NOMO-1 (cell line): Measurements from ENCODE around the gene TCFL5.

ENCODE experiments used
- DNase-seq, 2 experiments: peaks; one replicate each; lab custom pipeline; 2025; ENCODE audit not compliant: unreplicated experiment in 2 of 2; lab: John Stamatoyannopoulos, UW

The TCFL5 gene

DNA sequence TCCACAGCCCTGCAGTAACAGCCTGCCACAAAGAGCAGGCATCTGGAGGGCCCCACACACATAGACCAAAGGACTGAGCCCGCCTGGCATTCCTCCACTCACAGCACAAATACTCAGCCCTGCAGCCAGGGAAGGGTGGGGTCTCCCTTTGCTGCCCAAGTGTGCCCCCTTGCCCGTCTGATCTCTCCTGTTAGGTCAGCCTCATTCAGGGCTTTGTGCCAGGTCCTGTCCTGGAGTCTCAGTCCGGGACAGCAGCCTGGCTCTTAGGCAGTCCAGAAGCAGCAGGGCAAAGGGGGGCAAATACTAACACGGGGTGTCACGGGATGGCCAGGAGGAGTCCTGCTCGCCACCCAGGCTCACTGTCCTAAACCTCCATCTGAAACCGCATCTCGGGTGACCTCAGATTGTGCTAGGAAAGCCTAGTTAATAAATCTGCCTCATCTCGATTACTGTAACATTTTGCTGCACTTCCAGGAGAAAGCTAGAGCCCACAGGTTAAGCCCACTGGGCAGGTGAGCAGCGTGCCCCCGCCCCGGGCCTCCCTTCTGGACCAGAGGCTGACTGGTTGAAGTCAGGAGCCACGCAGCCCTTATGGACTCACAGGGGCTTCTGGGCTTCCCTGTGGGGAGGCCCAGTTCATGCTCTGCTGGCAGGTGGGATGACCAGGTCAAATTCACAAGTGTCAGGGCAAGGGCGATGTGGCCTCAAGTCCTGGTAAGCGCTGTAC is 60.2 kb downstream of the TCFL5 start:
- no peak for DNase-seq

DNA sequence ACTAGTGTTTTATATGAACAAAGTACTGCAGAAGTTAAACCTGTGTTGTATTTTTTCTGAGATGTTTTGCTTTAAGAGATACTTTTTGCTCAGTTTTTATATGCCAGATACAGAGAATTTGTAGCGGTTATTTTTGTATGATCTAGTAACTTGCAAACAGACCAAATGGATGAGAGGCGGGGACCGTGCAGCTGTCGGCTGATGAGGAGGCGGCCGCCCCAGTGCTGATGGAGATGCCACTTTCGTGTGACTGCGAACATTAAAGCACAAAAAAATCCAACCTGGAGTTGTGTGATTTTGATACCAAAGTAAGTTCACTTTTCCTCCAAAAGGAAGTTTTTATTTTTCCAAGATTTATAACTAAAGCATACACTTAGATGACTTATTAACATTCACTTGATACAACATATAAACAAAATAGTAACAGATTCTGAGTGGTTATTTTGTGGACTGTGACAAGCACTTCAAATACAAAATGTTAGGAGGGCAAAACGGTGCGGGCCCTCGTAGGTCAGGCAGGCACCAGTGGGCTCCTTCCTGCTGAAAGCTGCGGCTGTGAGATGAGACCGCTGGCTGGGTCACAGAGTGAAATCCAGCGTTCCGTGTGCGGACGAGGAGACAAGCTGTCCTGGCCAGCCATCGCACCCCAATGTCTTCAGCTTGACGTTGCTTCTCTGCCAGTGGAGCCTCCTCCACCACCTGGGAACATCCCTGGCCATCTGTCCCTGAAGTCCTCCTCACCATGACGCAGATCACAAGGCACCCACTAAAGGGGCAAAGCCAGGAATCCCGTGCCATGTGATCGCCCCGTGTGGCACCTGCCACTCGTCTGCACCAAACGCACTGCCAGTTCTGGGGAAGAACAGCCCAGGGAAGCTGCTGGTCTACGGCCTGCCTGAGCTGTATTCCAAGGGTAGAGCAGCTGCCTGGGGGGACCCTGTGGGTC is 61.0 kb downstream of the TCFL5 start:
- no peak for DNase-seq

DNA sequence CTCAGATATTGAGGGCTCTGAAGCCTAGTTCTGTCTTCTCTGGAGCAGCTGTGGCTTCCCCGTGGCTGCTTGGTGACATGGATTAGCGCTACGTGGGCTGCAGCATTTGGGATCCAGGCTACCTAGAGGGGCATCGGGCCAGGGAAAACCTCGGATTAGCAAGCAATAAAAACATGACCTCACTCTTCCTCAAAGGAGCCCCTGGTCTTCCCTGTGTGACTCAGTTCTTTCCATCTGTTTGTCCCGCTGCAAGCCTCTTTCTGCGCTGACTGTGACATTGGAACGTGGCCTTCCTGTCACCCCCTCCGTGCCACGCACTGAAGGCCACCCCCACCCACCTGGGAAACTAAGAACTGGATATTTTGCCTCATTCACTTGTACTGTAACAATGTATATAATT is 61.7 kb downstream of the TCFL5 start:
- DNase-seq, result no peak

DNA sequence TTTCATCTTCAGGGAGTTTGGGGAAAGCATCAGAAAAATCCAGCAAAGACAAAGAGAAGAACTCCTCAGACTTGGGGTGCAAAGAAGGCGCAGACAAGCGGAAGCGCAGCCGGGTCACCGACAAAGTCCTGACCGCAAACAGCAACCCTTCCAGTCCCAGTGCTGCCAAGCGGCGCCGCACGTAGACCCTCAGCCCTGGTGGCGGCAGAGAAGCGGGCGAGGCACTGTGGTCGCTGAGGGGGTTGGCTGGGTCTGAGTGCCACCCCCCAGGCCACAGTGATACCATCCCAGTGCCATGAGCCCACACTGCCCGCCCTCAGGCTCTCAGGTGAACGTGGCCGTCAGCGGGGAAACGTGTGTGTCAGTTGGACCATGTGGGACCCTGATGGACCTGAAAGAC is 62.2 kb downstream of the TCFL5 start:
- no peak for DNase-seq

DNA sequence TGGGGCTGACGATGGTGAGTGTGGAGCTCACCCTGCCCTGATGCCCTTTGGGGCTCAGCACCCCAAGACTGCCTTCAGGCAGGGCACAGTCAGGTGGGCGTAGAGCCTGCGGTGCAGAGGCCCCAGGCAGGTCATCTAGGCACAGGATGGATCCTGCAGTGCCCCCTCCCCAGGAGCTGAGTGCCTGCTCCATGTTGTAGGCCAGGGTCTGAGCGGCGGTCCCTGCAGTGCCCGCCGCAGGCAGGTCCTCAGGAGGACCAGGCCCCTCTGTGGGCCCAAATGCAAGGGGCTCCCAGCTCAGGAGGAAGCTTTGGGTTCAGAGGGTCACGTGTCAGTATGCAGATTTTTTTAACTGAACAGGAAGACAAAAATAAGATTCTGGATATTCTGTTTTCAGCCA is 62.6 kb downstream of the TCFL5 start:
- no peak for DNase-seq

DNA sequence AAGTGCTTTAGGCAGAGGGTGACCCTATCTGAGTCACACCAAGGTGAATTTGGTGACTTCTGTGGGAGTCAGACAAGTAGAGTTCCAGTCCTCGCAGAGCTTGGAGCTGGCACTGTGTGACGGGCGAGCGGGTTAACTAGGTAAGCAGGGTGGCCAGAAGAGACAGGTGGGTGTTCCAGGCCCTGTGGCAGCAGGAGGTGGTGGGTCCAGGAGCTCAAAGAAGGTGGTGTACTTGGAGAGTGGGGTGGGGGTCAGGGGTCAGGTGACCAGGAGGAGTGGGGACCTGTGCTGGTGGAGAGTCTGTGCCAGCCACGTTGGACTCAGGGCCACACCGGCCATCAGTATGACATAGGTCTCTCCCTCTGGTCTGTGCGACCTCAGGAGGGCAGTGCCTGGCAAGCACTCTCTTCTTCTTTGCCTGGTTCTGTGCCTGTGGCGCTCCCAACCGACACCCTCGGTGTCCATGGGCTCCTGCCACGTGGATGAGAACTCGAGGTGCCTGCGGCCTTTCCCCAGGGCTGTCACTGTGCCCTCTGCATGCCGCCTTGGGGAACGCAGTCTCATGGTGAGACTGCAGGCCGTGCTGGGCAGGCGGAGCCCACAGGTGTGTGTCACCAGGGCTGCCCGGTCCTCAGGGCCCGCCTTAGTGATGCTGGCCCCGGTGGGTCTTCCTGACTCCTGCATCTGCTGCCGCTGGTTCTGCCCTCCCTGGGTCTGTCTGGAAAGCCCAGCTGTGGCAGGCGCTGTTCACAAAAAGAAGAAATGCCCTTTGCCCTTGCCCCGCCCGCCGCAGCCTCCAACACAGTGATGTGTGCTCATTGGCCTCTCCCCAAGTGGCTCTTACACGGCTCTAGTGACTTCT is 63.7 kb downstream of the TCFL5 start:
- no peak for DNase-seq

- no peak for DNase-seq
These were observed 64.7 kb downstream of the TCFL5 start for GRCh38 chr20:62796699-62797491.

DNA sequence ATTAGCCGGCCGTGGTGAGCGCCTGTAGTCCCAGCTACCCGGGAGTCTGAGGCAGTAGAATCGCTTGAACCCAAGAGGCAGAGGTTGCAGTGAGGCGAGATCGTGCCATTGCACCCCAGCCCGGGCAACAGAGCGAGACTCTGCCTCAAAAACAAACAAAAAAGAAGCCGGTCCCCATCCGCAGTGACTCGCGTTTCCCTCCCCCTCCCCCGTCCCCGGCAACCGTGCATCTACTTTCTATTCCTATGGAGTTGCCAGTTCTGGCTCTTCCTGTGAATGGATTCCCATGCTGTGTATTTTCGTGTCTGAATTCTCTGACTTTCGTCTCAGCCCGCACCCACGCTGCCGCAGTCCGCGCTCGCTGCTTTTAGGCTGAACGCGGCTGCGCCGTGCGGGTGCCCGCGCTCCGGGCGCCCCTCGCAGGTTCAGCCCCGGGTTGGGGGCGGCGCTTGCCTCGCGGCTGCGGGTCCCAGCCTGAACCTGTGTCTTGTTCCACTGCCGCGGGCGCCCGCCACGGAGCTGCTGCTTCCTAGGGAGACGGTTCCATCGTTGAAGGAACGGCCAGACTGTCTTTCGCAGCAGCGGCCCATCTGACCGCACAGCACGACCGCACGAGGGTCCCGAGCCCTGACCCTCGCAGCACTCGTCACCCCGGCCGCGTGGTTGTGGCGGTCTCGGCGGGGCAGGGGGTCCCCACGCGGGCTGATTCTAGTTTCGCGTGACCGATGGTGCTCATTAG is 66.4 kb downstream of the TCFL5 start:
- DNase-seq, result no peak

DNA sequence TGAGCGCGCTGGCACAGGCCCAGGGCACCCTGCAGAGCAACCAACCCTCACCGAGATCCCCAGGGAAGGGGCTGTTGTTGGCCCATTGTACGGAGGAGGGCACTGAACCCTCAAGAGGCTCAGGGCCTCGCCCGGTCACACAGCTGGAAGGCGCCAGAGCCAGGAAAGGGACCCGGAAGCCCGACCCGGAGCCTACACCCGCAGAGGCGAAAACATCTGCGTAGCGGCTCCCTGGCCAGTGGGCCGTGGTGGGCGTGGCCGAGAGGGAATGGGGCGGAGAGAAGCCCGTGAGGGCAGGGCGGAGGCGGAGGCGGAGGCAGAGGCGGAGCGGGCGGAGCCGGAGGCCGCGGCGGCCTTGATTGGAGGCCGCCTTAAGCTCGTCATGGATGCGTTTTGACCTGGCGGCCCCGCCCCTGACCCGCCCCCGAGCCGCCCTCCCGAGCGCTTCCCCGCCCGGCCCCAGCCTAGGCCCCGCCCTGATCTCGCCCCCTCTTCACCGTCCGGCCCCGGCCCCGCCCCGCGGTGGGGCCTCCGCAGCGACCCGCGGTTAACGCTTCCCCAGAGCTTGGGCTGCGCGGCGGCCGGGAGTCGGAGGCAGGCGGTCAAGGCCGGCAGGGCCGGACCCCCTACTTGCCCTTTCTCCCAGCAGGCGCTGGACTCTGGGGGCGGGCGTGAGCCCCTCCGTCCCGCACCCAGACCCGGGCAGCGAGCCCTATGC is 67.5 kb downstream of the TCFL5 start:
- peak; percentile 84 to 96 for DNase-seq

DNA sequence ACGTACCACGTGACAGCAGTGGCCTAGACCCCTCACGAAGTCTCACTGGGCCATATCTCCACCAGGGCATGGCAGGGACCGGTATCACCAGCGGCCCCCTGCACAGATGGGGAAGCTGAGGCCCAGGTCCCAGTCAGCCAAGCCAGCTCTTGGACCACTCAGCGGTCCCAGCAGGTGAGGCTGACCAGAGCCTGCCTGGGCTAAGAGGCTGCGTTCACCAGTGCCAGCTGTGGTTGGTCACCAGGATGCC is 67.9 kb downstream of the TCFL5 start:
- DNase-seq, result no peak

DNA sequence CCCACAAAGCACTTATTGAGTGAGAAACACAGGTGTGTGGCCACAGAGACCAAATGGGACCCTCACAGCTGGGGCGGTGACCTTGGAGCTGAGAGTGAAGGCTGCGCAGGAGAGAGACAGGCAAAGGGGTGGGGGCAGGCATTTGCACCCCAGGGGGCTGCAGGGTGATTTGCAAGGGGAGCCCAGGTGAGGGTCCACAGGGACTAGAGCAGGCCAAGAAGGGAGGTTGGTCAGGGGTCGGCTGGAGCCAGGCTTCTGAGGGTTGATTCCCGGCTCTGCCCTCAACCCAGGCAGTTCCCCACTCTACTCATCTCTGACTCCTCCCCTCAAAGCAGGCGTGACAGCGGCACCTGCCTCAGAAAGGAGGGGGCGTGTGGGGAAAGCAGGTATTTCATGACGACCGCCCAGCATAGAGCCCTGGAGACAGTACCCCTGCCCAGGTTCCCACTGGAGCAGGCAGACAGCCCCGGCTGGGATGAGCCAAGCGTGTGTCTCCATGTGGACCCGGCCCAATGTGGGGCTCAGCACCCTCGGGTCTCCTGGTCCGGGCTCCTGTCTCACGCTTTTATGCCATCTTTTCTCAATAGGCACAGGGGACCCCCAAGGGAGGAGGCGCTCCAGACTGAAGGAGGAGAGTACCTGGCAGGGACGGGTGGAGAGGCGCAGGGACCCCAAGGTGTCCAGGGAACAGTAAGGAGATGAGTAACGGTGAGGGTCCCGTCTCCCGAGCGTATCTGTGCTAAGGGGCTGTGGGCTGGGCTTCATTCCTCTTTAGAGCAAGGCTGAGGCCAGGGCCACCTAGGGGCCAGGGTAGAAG is 68.5 kb downstream of the TCFL5 start:
- no peak for DNase-seq

DNA sequence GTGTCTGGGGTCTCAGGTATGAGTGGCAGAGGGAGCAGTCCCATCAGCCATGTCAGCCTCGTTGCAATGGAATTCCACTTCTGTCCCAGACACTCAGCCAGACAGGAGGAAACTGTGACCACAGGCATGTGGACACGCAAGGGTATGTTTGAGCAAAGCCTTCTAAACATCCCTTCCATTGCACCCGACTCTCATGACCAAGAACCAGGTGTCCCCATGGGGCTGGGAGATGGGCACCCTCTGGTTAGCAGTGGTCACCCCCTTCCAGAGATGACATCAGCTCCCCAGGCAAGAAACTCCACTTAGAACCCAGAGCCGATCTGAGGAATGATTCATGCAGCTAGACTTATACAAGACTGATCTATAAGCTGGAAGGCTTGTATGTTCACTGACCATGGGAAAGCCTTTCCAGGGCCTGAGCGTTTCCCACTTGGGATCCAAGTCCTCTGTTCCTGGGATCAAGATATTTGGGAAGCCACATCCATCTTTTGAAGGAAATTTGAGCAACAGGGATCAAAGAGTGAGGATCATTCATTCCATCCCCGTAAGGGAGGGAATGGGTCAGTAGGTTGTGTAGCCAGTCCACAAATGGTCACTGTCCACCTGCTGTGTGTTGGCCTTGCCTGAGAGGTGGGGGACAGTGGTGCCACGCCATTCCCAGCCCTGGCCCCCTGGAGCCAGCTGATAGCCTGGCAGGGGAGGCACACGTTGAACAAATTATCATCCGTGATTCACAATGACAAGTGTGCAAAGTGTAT is 69.3 kb downstream of the TCFL5 start:
- no peak for DNase-seq

DNA sequence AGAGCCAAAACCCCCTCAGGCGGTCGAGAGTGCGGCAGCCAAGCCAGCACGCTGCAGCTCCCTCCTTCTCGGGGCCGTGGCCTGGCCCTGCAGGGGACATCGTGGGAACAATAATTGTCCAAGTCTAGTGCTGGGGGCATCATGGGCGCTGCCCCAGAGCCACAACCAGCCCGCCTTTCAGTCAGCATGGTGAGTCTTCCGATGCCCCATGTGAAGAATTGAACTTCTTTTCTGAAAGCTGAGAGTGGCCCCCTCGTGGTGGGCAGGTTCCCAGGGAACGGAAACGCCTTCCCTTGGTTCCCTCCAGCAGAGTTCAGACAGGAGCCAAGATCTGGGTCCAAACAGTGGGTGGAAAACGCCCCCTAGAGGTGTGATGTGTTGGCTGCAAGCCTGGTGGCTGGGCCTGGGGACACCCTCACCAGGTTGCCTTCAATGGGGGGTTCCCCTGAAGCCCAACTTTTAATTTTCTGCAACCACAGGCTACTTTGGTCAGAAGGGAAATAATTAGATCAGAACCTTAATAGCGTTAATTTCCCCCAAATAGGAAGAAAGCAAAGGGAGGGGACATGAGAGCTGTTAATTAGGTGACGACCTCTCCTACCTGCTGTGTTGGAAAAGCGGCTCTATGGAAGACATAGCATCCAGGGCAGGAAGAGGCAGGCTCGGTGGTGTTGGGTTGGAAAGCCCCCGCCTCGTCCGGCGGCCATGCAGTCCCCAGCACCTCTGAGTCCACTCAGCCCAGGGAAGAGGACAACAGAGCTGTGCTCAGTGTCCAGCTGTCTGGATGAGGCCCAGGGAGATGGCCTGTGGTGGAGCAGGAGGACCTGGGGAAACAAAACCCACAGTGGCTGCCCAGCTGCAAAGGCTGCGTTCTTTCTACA is 70.1 kb downstream of the TCFL5 start:
- peak; percentile 83 to 93 for DNase-seq
